Keratinocyte (primary cell): Measurements from ENCODE around the gene ZNF98. TPM values are rescaled to one million over a fixed set of nuclear protein-coding genes. Genes with fewer than 3 reads are reported as not detected.

Experiments
- DNase-seq: peaks from one replicate; pipeline ENCODE4 v3.0.0-alpha.2; 2011; ENCODE audit warnings: low read depth, missing footprints, low spot score
- FAIRE-seq: peaks from 2 replicates; lab custom pipeline; 2011; peaks lifted over from hg19 to GRCh38; lab: Jason Lieb, UNC
- H2AFZ ChIP-seq: 2 replicates; pipeline ENCODE4 v1.6.0; 2012; ENCODE audit warnings: low read length, control low read depth, inconsistent platforms; ENCODE audit not compliant: control insufficient read depth
- H3K27ac ChIP-seq: 2 replicates; pipeline ENCODE4 v1.5.1; 2011; ENCODE audit warnings: low read length; ENCODE audit not compliant: control insufficient read depth, insufficient read depth
- H3K27me3 ChIP-seq: 3 replicates; pipeline ENCODE4 v1.6.0; 2011; ENCODE audit warnings: low read length; ENCODE audit not compliant: control insufficient read depth, insufficient read depth; ENCODE audit errors: extremely low read depth
- H3K36me3 ChIP-seq, 2 experiments: 2 replicates in 1 of 2; 3 replicates in 1 of 2; pipeline ENCODE4 v1.5.1; 2011; ENCODE audit warnings: low read length in 2 of 2, mild to moderate bottlenecking in 1 of 2; ENCODE audit not compliant: control insufficient read depth in 2 of 2, insufficient read depth in 2 of 2; ENCODE audit errors: extremely low read depth in 1 of 2
- H3K4me1 ChIP-seq: 3 replicates; pipeline ENCODE4 v1.5.1; 2011; ENCODE audit warnings: low read length; ENCODE audit not compliant: control insufficient read depth, insufficient read depth; ENCODE audit errors: extremely low read depth
- H3K4me2 ChIP-seq: 3 replicates; pipeline ENCODE4 v1.6.0; 2011; ENCODE audit warnings: low read depth, low read length; ENCODE audit not compliant: control insufficient read depth, insufficient read depth; ENCODE audit errors: extremely low read depth
- H3K4me3 ChIP-seq, 3 experiments: fragments of 200-600 bp in 1 of 3; sonication (generic) in 1 of 3; 2 replicates in 2 of 3; 3 replicates in 1 of 3; pipeline ENCODE4 v1.5.1; 2011 to 2016; ENCODE audit warnings: low read length in 3 of 3, mild to moderate bottlenecking in 3 of 3, control low read depth in 2 of 3, inconsistent platforms in 1 of 3, low read depth in 1 of 3, mixed read lengths in 1 of 3, mixed run types in 1 of 3, moderate library complexity in 1 of 3; ENCODE audit not compliant: control insufficient read depth in 2 of 3, insufficient read depth in 2 of 3; ENCODE audit errors: extremely low read depth in 1 of 3
- H3K79me2 ChIP-seq: 2 replicates; pipeline ENCODE4 v1.6.0; 2012; ENCODE audit warnings: low read length; ENCODE audit not compliant: control insufficient read depth, insufficient read depth
- H3K9ac ChIP-seq: 3 replicates; pipeline ENCODE4 v1.6.0; 2011; ENCODE audit warnings: low read length; ENCODE audit not compliant: control insufficient read depth, insufficient read depth; ENCODE audit errors: extremely low read depth
- H3K9me1 ChIP-seq: 3 replicates; pipeline ENCODE4 v1.6.0; 2011; ENCODE audit warnings: low read length; ENCODE audit not compliant: control insufficient read depth, insufficient read depth; ENCODE audit errors: extremely low read depth
- H3K9me3 ChIP-seq: 2 replicates; pipeline ENCODE4 v1.5.1; 2012; ENCODE audit warnings: low read depth, low read length; ENCODE audit not compliant: control insufficient read depth
- H4K20me1 ChIP-seq: 3 replicates; pipeline ENCODE4 v1.6.0; 2011; ENCODE audit warnings: low read length; ENCODE audit not compliant: control insufficient read depth, insufficient read depth; ENCODE audit errors: extremely low read depth
- CTCF ChIP-seq, 3 experiments: IDR thresholded peaks in 1 of 3; conservative IDR thresholded peaks in 1 of 3; optimal IDR thresholded peaks in 1 of 3; 2 replicates in 2 of 3; 3 replicates in 1 of 3; pipeline versions ENCODE3 to v1.5.1; 2011; ENCODE audit warnings: low read length in 3 of 3, mild to moderate bottlenecking in 3 of 3, moderate library complexity in 2 of 3, control low read depth in 1 of 3, inconsistent platforms in 1 of 3; ENCODE audit not compliant: insufficient read depth in 2 of 3; ENCODE audit errors: extremely low read depth in 1 of 3
- EZH2 ChIP-seq: IDR thresholded peaks from one replicate; pipeline ENCODE4 v1.6.1; 2012; ENCODE audit warnings: inconsistent platforms, mild to moderate bottlenecking, low read length, moderate library complexity
- dilution Hi-C: fragments of 300-500 bp; cut with MboI; formaldehyde crosslinking; loops from one replicate; pipeline ENCODE4 v1.7.0; 2020; ENCODE audit warnings: low sequenced_read_pairs; ENCODE audit not compliant: extremely low pct_ligation_motif_present
- polyA minus RNA-seq, 3 experiments: library from RNA; depleted of rRNA, polyadenylated mRNA; stranded (reverse); fragments of >200 nt; gene quantifications; 1 replicate in 1 of 3; 2 replicates in 1 of 3; 3 replicates in 1 of 3; pipeline ENCODE4 v1.2.3, GENCODE V29; 2011
- polyA plus RNA-seq, 5 experiments: library from polyadenylated mRNA; depleted of rRNA in 3 of 5; stranded (reverse) in 3 of 5; stranded (forward) in 1 of 5; unstranded in 1 of 5; fragments of >200 nt; gene quantifications; 1 replicate in 1 of 5; 2 replicates in 3 of 5; 3 replicates in 1 of 5; pipeline versions ENCODE4 v1.2.1 to v1.2.3, GENCODE V29; 2011 to 2012; ENCODE audit warnings: missing spikeins in 2 of 5, low read depth in 1 of 5, low replicate concordance in 1 of 5

Gene ZNF98
- polyA plus RNA-seq (0.03 TPM in 1 of 3 replicates, not detected in the others), polyA minus RNA-seq (not detected in 3 replicates)
- polyA plus RNA-seq (2011; ENCODE audit: low read depth) = not detected
- not detected in 2 replicates for polyA plus RNA-seq (2011; cell fraction: cytosol; rRNA removed)
- not detected in 2 replicates for polyA plus RNA-seq (2011; cell fraction: nucleus; rRNA removed)
- polyA plus RNA-seq (2012; ENCODE audit: low replicate concordance) = not detected in 2 replicates
- not detected for polyA minus RNA-seq (2011; cell fraction: cytosol; rRNA and poly(A)+ RNA removed)
- polyA minus RNA-seq (2011; cell fraction: nucleus; rRNA and poly(A)+ RNA removed) = not detected in 2 replicates

- Histone ChIP-seq H3K9ac (no peak within 1 kb of the TSS), H3K9me3 (no peaks in the 10 kb centered on the region), H3K27me3 (no peaks in the 10 kb centered on the region), H3K27ac (no peak within 1 kb of the TSS), H3K9me1 (no peaks in the 10 kb centered on the region), H4K20me1 (no peaks in the 10 kb centered on the region), H3K4me1 (no peaks in the 10 kb centered on the region), H3K79me2 (no peaks in the 10 kb centered on the region), H3K36me3 (no peaks in the 10 kb centered on the region), H2AFZ (no peak within 1 kb of the TSS), H3K4me2 (no peak within 1 kb of the TSS), H3K4me3 (peak within 1 kb of the TSS in 1 of 3 experiments; percentile 3)
- no peak for FAIRE-seq
- dilution Hi-C loops = no loop called here
- DNase-seq = no peak
- TF ChIP-seq EZH2 (no peak), CTCF (optimal IDR thresholded peaks at IDR 0.05 in 1 of 3, IDR thresholded peaks at IDR 0.05 in 1 of 3, conservative IDR thresholded peaks at IDR 0.05 in 1 of 3; ENCODE audit: extremely low read depth in 1 of 3, insufficient read depth in 2 of 3, low read length in 3 of 3) (no peak)
Measured at GRCh38 chr19:22422211-22422610, at the start of gene ZNF98. ZNF98 (minus strand) TSS chr19:22422346; CDS start chr19:22422224, 122 bp downstream.

DNA sequence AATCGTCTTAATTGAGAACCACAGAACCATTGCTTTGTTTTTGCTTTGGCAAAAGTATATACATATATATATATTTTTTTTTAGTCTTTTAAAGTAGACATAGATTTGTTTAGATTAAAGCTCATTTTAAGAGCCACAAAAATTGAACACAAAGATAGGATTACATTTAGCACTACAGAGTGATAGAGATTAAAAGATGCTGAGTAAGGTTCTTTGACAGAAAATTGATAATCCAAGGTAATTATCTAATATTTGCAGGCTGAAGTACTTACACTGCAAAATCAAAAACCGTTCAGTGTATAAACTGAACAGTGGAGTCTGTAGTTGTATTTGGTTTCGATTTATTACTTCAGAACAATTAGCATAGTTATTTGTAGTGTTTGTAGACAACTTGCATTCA is 24.5 kb upstream of the ZNF98 start:
- peaks cover 2% of the 10 kb centered on the region for H3K9me3 ChIP-seq
- dilution Hi-C loops = no loop called here
- no peak for TF ChIP-seq EZH2
- TF ChIP-seq CTCF (optimal IDR thresholded peaks at IDR 0.05 in 1 of 3, IDR thresholded peaks at IDR 0.05 in 1 of 3, conservative IDR thresholded peaks at IDR 0.05 in 1 of 3; ENCODE audit: extremely low read depth in 1 of 3, insufficient read depth in 2 of 3, low read length in 3 of 3) = no peak

More for the DNA sequence above, 24.5 kb upstream of the ZNF98 start:
- H4K20me1 ChIP-seq = no peaks in the 10 kb centered on the region
- H3K4me2 ChIP-seq = no peak overlapping the region
- H3K4me3 ChIP-seq = no peak overlapping the region
- FAIRE-seq = no peak
- H3K36me3 ChIP-seq = no peaks in the 10 kb centered on the region
- H3K79me2 ChIP-seq = no peaks in the 10 kb centered on the region
- no peak overlapping the region for H3K27ac ChIP-seq
- H2AFZ ChIP-seq = no peak overlapping the region
- no peaks in the 10 kb centered on the region for H3K9me1 ChIP-seq
- no peak for DNase-seq
- no peaks in the 10 kb centered on the region for H3K27me3 ChIP-seq
- H3K9ac ChIP-seq = no peak overlapping the region
- H3K4me1 ChIP-seq = no peaks in the 10 kb centered on the region
